Subcutaneous adipose tissue (tissue), 4 donors: Measurements from ENCODE around the gene CDK14. TPM values are rescaled to one million over a fixed set of nuclear protein-coding genes. Genes with fewer than 3 reads are reported as not detected.

Source experiments
- CTCF ChIP-seq: fragments of 450-650 bp; IDR thresholded peaks from one replicate; pipeline ENCODE4 v1.5.1; 2016; ENCODE audit warnings: low read depth, mild to moderate bottlenecking, control low read depth, antibody characterized with exemption, moderate library complexity
- total RNA-seq, 4 donors: library from RNA; depleted of rRNA; stranded (reverse); fragments of >200 nt; gene quantifications; one replicate each; pipeline ENCODE4 v1.1.0, GENCODE V29; 2016

CDK14 gene
- total RNA-seq, 4 donors from 2014 or later, result 13.4 to 42.4 (median 24.7) TPM

- no peak for TF ChIP-seq CTCF
These were observed 260.4 kb downstream of the CDK14 start for GRCh38 chr7:90856351-90857070.

GRCh38 chr7:90857603-90858002, 261.5 kb downstream of the CDK14 start:
- TF ChIP-seq CTCF, result no peak

GRCh38 chr7:90858546-90858945, 262.4 kb downstream of the CDK14 start:
- no peak for TF ChIP-seq CTCF

GRCh38 chr7:90859521-90859920, 263.4 kb downstream of the CDK14 start:
- no peak for TF ChIP-seq CTCF

- no peak for TF ChIP-seq CTCF
These were observed 268.0 kb downstream of the CDK14 start for GRCh38 chr7:90864088-90864487.

- no peak for TF ChIP-seq CTCF
These were observed 273.2 kb downstream of the CDK14 start for GRCh38 chr7:90869335-90869734.

GRCh38 chr7:90876701-90877100, 280.6 kb downstream of the CDK14 start:
- TF ChIP-seq CTCF, result no peak
